ENCODE results near the gene MCC.

MCC gene

GRCh38 chr5:113031557-113031956 is 456.7 kb downstream of the MCC start:
- Histone ChIP-seq H3K27me3 (ENCODE audit: control insufficient read depth in 1 of 2, insufficient read depth in 2 of 2, low read length in 2 of 2) (no peaks in the 10 kb centered on the region), H3K9ac (ENCODE audit: low read depth in 1 of 2, low read length in 2 of 2) (no peak overlapping the region), H3K4me3 (ENCODE audit: low read depth in 1 of 2, low read length in 2 of 2) (no peak overlapping the region), H3K27ac (ENCODE audit: low read depth, low read length) (no peak overlapping the region), H3K9me3 (ENCODE audit: control insufficient read depth in 1 of 2, low read length in 2 of 2) (no peaks in the 10 kb centered on the region), H3K36me3 (ENCODE audit: control insufficient read depth in 1 of 2, insufficient read depth in 2 of 2, low read length in 2 of 2) (peaks cover 0 to 16% of the 10 kb centered on the region in 2 donors), H3K4me1 (ENCODE audit: control insufficient read depth in 1 of 2, insufficient read depth in 2 of 2, low read length in 2 of 2) (no peaks in the 10 kb centered on the region)

DNA sequence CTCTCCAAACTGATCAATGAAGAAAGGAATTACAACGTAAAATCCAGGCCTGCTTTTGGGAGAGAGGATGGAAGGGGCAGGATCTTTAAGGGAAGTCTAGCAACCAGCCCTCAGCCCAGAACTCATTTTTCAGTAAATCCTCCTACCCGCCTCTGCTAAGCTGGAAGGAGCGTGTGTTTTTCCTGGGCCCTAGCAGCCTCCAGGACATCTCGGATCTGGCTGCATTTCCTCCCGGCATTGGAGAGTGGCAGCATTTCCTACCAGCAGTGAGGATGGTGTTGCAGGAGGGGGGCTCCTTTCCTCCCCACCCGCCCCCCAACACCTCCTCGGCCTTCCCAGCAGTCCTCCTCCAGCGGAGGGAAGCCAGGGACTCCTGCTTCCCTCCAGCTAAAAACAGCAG is 457.1 kb downstream of the MCC start:
- Histone ChIP-seq H3K9ac (ENCODE audit: low read depth in 1 of 2, low read length in 2 of 2) (no peak overlapping the region), H3K27ac (ENCODE audit: low read depth, low read length) (no peak overlapping the region), H3K36me3 (ENCODE audit: control insufficient read depth in 1 of 2, insufficient read depth in 2 of 2, low read length in 2 of 2) (peaks cover 0 to 20% of the 10 kb centered on the region in 2 donors), H3K27me3 (ENCODE audit: control insufficient read depth in 1 of 2, insufficient read depth in 2 of 2, low read length in 2 of 2) (no peaks in the 10 kb centered on the region), H3K9me3 (ENCODE audit: control insufficient read depth in 1 of 2, low read length in 2 of 2) (no peaks in the 10 kb centered on the region), H3K4me1 (ENCODE audit: control insufficient read depth in 1 of 2, insufficient read depth in 2 of 2, low read length in 2 of 2) (no peaks in the 10 kb centered on the region), H3K4me3 (ENCODE audit: low read depth in 1 of 2, low read length in 2 of 2) (no peak overlapping the region)

GRCh38 chr5:113029614-113030013 is 458.6 kb downstream of the MCC start:
- H3K36me3 ChIP-seq (ENCODE audit: control insufficient read depth in 1 of 2, insufficient read depth in 2 of 2, low read length in 2 of 2), result peaks cover 0 to 21% of the 10 kb centered on the region in 2 donors
- H3K4me3 ChIP-seq (ENCODE audit: low read depth in 1 of 2, low read length in 2 of 2), result no peak overlapping the region
- no peak overlapping the region for H3K27ac ChIP-seq (ENCODE audit: low read depth, low read length)
- no peaks in the 10 kb centered on the region for H3K9me3 ChIP-seq (ENCODE audit: control insufficient read depth in 1 of 2, low read length in 2 of 2)
- H3K27me3 ChIP-seq (ENCODE audit: control insufficient read depth in 1 of 2, insufficient read depth in 2 of 2, low read length in 2 of 2), result no peaks in the 10 kb centered on the region
- H3K4me1 ChIP-seq (ENCODE audit: control insufficient read depth in 1 of 2, insufficient read depth in 2 of 2, low read length in 2 of 2), result no peaks in the 10 kb centered on the region
- H3K9ac ChIP-seq (ENCODE audit: low read depth in 1 of 2, low read length in 2 of 2), result no peak overlapping the region

- no peaks in the 10 kb centered on the region for H3K27me3 ChIP-seq (ENCODE audit: control insufficient read depth in 1 of 2, insufficient read depth in 2 of 2, low read length in 2 of 2)
- H3K4me1 ChIP-seq (ENCODE audit: control insufficient read depth in 1 of 2, insufficient read depth in 2 of 2, low read length in 2 of 2), result peaks cover 0 to 6% of the 10 kb centered on the region in 2 donors
- H3K36me3 ChIP-seq (ENCODE audit: control insufficient read depth in 1 of 2, insufficient read depth in 2 of 2, low read length in 2 of 2), result peaks cover 0 to 21% of the 10 kb centered on the region in 2 donors
- H3K9me3 ChIP-seq (ENCODE audit: control insufficient read depth in 1 of 2, low read length in 2 of 2), result no peaks in the 10 kb centered on the region
- no peak overlapping the region for H3K27ac ChIP-seq (ENCODE audit: low read depth, low read length)
- H3K4me3 ChIP-seq (ENCODE audit: low read depth in 1 of 2, low read length in 2 of 2), result no peak overlapping the region
- no peak overlapping the region for H3K9ac ChIP-seq (ENCODE audit: low read depth in 1 of 2, low read length in 2 of 2)
Measured at GRCh38 chr5:113027431-113027830, 460.8 kb downstream of the MCC start.

GRCh38 chr5:113027015-113027414 is 461.2 kb downstream of the MCC start:
- Histone ChIP-seq H3K4me1 (ENCODE audit: control insufficient read depth in 1 of 2, insufficient read depth in 2 of 2, low read length in 2 of 2) (peaks cover 0 to 10% of the 10 kb centered on the region in 2 donors), H3K36me3 (ENCODE audit: control insufficient read depth in 1 of 2, insufficient read depth in 2 of 2, low read length in 2 of 2) (peaks cover 0 to 21% of the 10 kb centered on the region in 2 donors), H3K27me3 (ENCODE audit: control insufficient read depth in 1 of 2, insufficient read depth in 2 of 2, low read length in 2 of 2) (no peaks in the 10 kb centered on the region), H3K4me3 (ENCODE audit: low read depth in 1 of 2, low read length in 2 of 2) (no peak overlapping the region), H3K27ac (ENCODE audit: low read depth, low read length) (no peak overlapping the region), H3K9me3 (ENCODE audit: control insufficient read depth in 1 of 2, low read length in 2 of 2) (no peaks in the 10 kb centered on the region), H3K9ac (ENCODE audit: low read depth in 1 of 2, low read length in 2 of 2) (no peak overlapping the region)

DNA sequence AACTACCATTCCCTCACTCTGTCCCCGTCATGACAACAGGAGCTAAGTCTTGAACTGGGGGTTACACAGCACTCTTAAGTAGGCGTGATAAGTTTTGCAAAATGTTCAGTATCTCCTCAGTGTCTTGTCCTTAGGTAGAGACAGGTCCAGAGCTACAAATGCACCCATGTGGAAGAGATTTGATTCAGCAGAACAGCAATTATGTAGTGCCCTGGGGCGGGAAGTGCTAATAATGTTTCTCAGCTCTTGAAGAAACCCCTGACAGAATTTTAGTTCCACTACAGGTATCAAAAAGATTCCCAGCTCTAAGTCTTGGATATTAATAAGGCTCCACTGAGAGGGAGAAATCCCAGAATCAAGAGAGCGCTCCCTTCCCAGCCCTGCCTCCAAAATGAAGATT is 462.0 kb downstream of the MCC start:
- Histone ChIP-seq H3K36me3 (ENCODE audit: control insufficient read depth in 1 of 2, insufficient read depth in 2 of 2, low read length in 2 of 2) (peaks cover 0 to 21% of the 10 kb centered on the region in 2 donors), H3K9ac (ENCODE audit: low read depth in 1 of 2, low read length in 2 of 2) (no peak overlapping the region)

DNA sequence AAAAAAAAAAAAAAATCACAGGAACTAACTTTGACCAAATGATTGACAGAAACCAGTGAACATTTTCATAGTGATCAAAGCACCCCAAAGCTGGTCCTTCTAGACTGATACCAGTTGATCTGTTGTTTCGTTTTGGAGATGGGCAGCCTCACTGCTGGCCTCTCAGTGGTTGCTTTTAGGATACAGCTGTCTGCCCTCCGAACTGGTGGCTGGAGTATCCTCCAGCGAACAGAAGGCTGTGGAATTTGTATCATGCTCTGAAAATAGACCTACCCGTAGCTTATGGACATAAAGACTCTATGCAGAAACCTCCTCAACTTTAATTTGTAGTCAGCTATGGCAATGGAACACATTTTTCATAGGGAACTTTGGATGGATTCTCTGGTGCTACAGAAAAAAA is 462.7 kb downstream of the MCC start:
- Histone ChIP-seq H3K36me3 (ENCODE audit: control insufficient read depth in 1 of 2, insufficient read depth in 2 of 2, low read length in 2 of 2) (peaks cover 1 to 21% of the 10 kb centered on the region in 2 donors), H3K27me3 (ENCODE audit: control insufficient read depth in 1 of 2, insufficient read depth in 2 of 2, low read length in 2 of 2) (no peaks in the 10 kb centered on the region), H3K4me3 (ENCODE audit: low read depth in 1 of 2, low read length in 2 of 2) (no peak overlapping the region), H3K9me3 (ENCODE audit: control insufficient read depth in 1 of 2, low read length in 2 of 2) (no peaks in the 10 kb centered on the region), H3K27ac (ENCODE audit: low read depth, low read length) (no peak overlapping the region), H3K4me1 (ENCODE audit: control insufficient read depth in 1 of 2, insufficient read depth in 2 of 2, low read length in 2 of 2) (peaks cover 0 to 10% of the 10 kb centered on the region in 2 donors), H3K9ac (ENCODE audit: low read depth in 1 of 2, low read length in 2 of 2) (no peak overlapping the region)

More for the DNA sequence above, 462.0 kb downstream of the MCC start:
- peaks cover 0 to 10% of the 10 kb centered on the region in 2 donors for H3K4me1 ChIP-seq (ENCODE audit: control insufficient read depth in 1 of 2, insufficient read depth in 2 of 2, low read length in 2 of 2)
- H3K9me3 ChIP-seq (ENCODE audit: control insufficient read depth in 1 of 2, low read length in 2 of 2), result no peaks in the 10 kb centered on the region
- no peak overlapping the region for H3K27ac ChIP-seq (ENCODE audit: low read depth, low read length)
- H3K4me3 ChIP-seq (ENCODE audit: low read depth in 1 of 2, low read length in 2 of 2), result no peak overlapping the region
- H3K27me3 ChIP-seq (ENCODE audit: control insufficient read depth in 1 of 2, insufficient read depth in 2 of 2, low read length in 2 of 2), result no peaks in the 10 kb centered on the region

DNA sequence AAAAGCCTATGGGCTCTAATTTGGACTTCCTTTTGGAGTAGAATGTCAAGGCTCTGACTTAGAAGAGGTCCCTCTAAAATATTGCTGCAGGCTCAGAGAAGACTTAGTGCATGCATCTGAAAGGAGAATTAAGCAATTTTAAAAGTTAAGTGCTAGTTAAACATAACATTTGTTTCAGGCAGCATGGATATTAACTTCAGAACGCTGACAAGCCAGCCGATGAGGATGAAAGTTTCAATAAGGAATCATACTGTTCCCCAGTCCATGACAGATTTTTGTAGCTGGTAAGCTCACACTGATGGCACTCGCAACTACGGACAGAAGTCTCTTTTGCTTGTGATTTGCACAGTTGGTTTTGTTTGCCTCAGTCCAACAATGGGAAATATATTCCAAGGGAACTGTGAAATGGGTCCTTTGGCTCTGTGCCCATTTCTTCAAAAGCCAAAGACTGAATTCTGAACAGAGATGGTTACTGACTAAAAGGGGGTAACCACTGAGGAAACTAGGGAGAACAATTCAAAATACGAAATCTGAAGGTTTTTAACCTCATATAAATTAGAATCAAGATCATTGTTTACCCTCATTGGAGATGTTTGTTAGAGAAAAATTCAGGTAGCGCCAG is 464.1 kb downstream of the MCC start:
- H3K27ac ChIP-seq (ENCODE audit: low read depth, low read length), result no peak overlapping the region
- peaks cover 6 to 21% of the 10 kb centered on the region in 2 donors for H3K36me3 ChIP-seq (ENCODE audit: control insufficient read depth in 1 of 2, insufficient read depth in 2 of 2, low read length in 2 of 2)
- H3K9ac ChIP-seq (ENCODE audit: low read depth in 1 of 2, low read length in 2 of 2), result no peak overlapping the region

GRCh38 chr5:113022661-113023060 is 465.6 kb downstream of the MCC start:
- H3K27ac ChIP-seq (ENCODE audit: low read depth, low read length), result no peak overlapping the region
- peaks cover 6 to 21% of the 10 kb centered on the region in 2 donors for H3K36me3 ChIP-seq (ENCODE audit: control insufficient read depth in 1 of 2, insufficient read depth in 2 of 2, low read length in 2 of 2)
- H3K27me3 ChIP-seq (ENCODE audit: control insufficient read depth in 1 of 2, insufficient read depth in 2 of 2, low read length in 2 of 2), result no peaks in the 10 kb centered on the region
- H3K9me3 ChIP-seq (ENCODE audit: control insufficient read depth in 1 of 2, low read length in 2 of 2), result no peaks in the 10 kb centered on the region
- H3K4me3 ChIP-seq (ENCODE audit: low read depth in 1 of 2, low read length in 2 of 2), result no peak overlapping the region
- no peak overlapping the region for H3K9ac ChIP-seq (ENCODE audit: low read depth in 1 of 2, low read length in 2 of 2)
- peaks cover 0 to 10% of the 10 kb centered on the region in 2 donors for H3K4me1 ChIP-seq (ENCODE audit: control insufficient read depth in 1 of 2, insufficient read depth in 2 of 2, low read length in 2 of 2)

More for the DNA sequence above, 464.1 kb downstream of the MCC start:
- H3K9me3 ChIP-seq (ENCODE audit: control insufficient read depth in 1 of 2, low read length in 2 of 2), result no peaks in the 10 kb centered on the region
- H3K4me3 ChIP-seq (ENCODE audit: low read depth in 1 of 2, low read length in 2 of 2), result no peak overlapping the region
- H3K4me1 ChIP-seq (ENCODE audit: control insufficient read depth in 1 of 2, insufficient read depth in 2 of 2, low read length in 2 of 2), result peaks cover 0 to 10% of the 10 kb centered on the region in 2 donors
- no peaks in the 10 kb centered on the region for H3K27me3 ChIP-seq (ENCODE audit: control insufficient read depth in 1 of 2, insufficient read depth in 2 of 2, low read length in 2 of 2)

DNA sequence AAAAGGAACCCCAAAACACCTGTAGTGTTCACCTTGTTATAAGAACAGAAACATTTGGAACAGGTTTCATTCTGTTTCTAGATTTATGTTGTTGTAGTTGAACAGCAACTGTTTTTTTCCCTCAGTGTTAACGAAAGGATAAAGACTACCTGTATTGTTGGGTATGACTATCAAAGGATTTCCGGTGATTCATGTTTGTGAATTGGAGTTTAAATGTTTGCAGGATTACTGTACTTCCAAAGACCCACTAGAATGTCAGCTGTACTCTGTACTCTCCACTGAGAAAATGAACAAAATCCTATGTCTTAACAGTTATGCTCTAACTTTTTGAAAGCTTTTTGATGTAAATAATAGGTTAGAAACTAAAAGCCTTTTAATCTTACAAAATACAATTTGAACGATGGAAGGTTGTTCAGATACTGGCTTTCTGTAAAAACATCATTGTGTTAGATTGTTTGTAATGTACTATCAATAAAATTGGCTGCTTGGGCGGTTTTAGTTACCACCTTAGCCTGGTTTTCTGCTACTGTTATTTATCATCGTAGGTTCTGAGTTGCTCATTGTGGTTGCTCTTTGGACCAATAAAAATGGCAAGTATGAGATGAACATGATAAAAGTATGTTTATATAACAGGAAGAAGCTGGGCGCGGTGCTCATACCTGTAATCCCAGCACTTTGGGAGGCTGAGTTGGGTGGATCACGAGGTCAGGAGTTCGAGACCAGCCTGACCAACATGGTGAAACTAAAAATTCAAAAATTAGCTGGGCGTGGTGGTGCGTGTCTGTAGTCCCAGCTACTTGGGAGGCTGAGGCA is 467.6 kb downstream of the MCC start:
- no peaks in the 10 kb centered on the region for H3K9me3 ChIP-seq (ENCODE audit: control insufficient read depth in 1 of 2, low read length in 2 of 2)
- H3K36me3 ChIP-seq (ENCODE audit: control insufficient read depth in 1 of 2, insufficient read depth in 2 of 2, low read length in 2 of 2), result peaks cover 4 to 8% of the 10 kb centered on the region in 2 donors
- no peak overlapping the region for H3K27ac ChIP-seq (ENCODE audit: low read depth, low read length)

More for the DNA sequence above, 467.6 kb downstream of the MCC start:
- Histone ChIP-seq H3K27me3 (ENCODE audit: control insufficient read depth in 1 of 2, insufficient read depth in 2 of 2, low read length in 2 of 2) (no peaks in the 10 kb centered on the region), H3K4me3 (ENCODE audit: low read depth in 1 of 2, low read length in 2 of 2) (no peak overlapping the region), H3K9ac (ENCODE audit: low read depth in 1 of 2, low read length in 2 of 2) (no peak overlapping the region), H3K4me1 (ENCODE audit: control insufficient read depth in 1 of 2, insufficient read depth in 2 of 2, low read length in 2 of 2) (peaks cover 0 to 10% of the 10 kb centered on the region in 2 donors)

All from duodenal mucosa (tissue), 2 donors.